Measurements from ENCODE around the gene PSKH1.

The PSKH1 gene

DNA sequence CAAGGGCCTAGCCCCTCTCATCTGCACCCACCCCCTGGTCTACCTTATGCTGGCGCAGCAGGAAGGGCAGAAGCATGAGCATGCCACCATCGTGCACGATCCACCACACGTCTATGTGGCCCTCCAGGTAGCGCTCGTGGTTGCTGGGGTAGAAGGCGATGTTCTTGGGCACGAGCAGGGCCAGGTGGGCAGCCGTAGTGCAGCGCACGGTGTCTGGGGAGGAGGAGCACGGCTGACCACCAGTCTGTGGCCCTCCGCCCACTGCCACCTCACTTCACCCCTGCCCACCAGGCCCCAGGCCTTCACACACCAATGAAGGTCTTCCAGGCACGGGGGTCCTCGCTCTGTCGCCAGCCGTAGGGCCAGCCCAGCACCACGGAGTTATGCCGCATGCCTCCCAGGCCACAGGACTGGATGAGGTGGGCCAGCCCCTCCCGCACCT is 53.1 kb downstream of the PSKH1 start:
- Histone ChIP-seq H3K27ac (replicated peaks) (no peak overlapping the region), H3K27me3 (ENCODE audit: insufficient read depth, poor library complexity, severe bottlenecking) (no peaks in the 10 kb centered on the region), H3K4me3 (replicated peaks; ENCODE audit: insufficient read depth, low read length) (no peak overlapping the region)
- TF ChIP-seq GABPA (IDR thresholded peaks at IDR 0.05; ENCODE audit: low read depth) (no peak), REST (IDR thresholded peaks at IDR 0.05; ENCODE audit: insufficient replicate concordance, low read depth) (no peak), SPI1 (IDR thresholded peaks at IDR 0.05; ENCODE audit: borderline replicate concordance, low read depth) (no peak), POLR2AphosphoS5 (IDR thresholded peaks at IDR 0.05; ENCODE audit: low read depth) (no peak), CTCF (IDR thresholded peaks at IDR 0.05; ENCODE audit: insufficient read depth, low read length) (no peak)
- no peak for DNase-seq (ENCODE audit: low read depth in 1 of 2, low spot score in 1 of 2)

GRCh38 chr16:67946966-67947558 is 54.0 kb downstream of the PSKH1 start:
- Histone ChIP-seq H3K27me3 (ENCODE audit: insufficient read depth, poor library complexity, severe bottlenecking) (no peaks in the 10 kb centered on the region), H3K27ac (replicated peaks) (no peak overlapping the region), H3K4me3 (replicated peaks; ENCODE audit: insufficient read depth, low read length) (no peak overlapping the region)
- DNase-seq (ENCODE audit: low read depth in 1 of 2, low spot score in 1 of 2) = no peak
- no peak for TF ChIP-seq GABPA (IDR thresholded peaks at IDR 0.05; ENCODE audit: low read depth)
- no peak for TF ChIP-seq REST (IDR thresholded peaks at IDR 0.05; ENCODE audit: insufficient replicate concordance, low read depth)

DNA sequence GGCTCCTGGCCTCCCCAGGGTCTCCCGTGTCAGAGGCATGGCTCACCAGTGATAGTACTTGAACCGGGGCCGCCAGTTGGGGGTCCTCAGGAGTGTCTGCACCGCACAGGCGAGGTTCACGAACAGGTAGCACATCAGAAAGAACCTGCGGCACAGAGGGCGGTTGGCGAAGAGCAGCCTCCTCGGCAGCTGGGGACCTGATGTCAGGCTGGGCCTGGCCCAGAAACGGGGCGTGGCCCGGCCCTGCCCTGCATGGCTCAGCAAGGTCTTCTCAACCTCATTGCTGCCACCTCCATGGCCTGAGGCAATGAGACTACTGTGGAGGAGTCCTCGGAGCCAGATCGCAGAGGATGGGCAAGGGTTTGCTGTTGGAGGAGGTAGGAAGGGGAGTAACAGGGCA is 55.0 kb downstream of the PSKH1 start:
- no peak for DNase-seq (ENCODE audit: low read depth in 1 of 2, low spot score in 1 of 2)
- H3K4me3 ChIP-seq (replicated peaks; ENCODE audit: insufficient read depth, low read length) = no peak overlapping the region
- H3K27me3 ChIP-seq (ENCODE audit: insufficient read depth, poor library complexity, severe bottlenecking) = no peaks in the 10 kb centered on the region
- H3K27ac ChIP-seq (replicated peaks) = no peak overlapping the region
- TF ChIP-seq GABPA (IDR thresholded peaks at IDR 0.05; ENCODE audit: low read depth) (no peak), REST (IDR thresholded peaks at IDR 0.05; ENCODE audit: insufficient replicate concordance, low read depth) (no peak), SPI1 (IDR thresholded peaks at IDR 0.05; ENCODE audit: borderline replicate concordance, low read depth) (no peak)

DNA sequence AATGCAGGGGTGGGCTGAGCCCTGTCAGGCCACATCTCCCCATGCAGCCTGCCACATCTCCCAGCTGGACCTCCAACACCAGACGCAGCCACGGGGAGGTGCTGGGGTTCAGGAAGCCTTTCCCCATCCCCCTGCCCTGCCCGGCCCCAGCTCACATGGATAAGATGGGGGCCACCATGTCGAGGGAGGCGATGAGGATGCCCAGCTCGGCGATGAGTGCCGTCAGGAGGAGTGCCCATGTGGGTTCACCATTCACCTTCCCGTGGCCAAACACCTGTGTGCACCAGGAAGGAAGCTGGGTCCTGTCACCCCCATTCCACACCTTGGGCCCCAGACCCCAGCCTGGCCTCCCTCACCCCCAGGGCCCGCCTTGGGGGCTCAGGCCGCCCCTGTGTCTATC is 56.6 kb downstream of the PSKH1 start:
- Histone ChIP-seq H3K27ac (replicated peaks) (no peak overlapping the region), H3K27me3 (ENCODE audit: insufficient read depth, poor library complexity, severe bottlenecking) (no peaks in the 10 kb centered on the region), H3K4me3 (replicated peaks; ENCODE audit: insufficient read depth, low read length) (no peak overlapping the region)
- TF ChIP-seq CTCF (IDR thresholded peaks at IDR 0.05; ENCODE audit: insufficient read depth, low read length) (no peak), SPI1 (IDR thresholded peaks at IDR 0.05; ENCODE audit: borderline replicate concordance, low read depth) (no peak), GABPA (IDR thresholded peaks at IDR 0.05; ENCODE audit: low read depth) (no peak), POLR2AphosphoS5 (IDR thresholded peaks at IDR 0.05; ENCODE audit: low read depth) (no peak), REST (IDR thresholded peaks at IDR 0.05; ENCODE audit: insufficient replicate concordance, low read depth) (no peak)
- DNase-seq (ENCODE audit: low read depth in 1 of 2, low spot score in 1 of 2) = no peak

All from HL-60 (cell line).